GM19099 (cell line): ENCODE results near the gene CDC42EP4.

Experiments
- POLR2A ChIP-seq: IDR thresholded peaks from 3 replicates; pipeline ENCODE4 v1.6.1; 2011; ENCODE audit warnings: low read depth; ENCODE audit not compliant: insufficient read length; ENCODE audit errors: extremely low read depth

The CDC42EP4 gene

GRCh38 chr17:73313526-73314127 lies 1.8 kb upstream of the CDC42EP4 start:
- no peak for TF ChIP-seq POLR2A

- TF ChIP-seq POLR2A: no peak
Measured at GRCh38 chr17:73311428-73311780, 397 bp downstream of the CDC42EP4 start.

- no peak for TF ChIP-seq POLR2A
Measured at GRCh38 chr17:73309727-73310596, 1.8 kb downstream of the CDC42EP4 start.

- no peak for TF ChIP-seq POLR2A
Measured at GRCh38 chr17:73308017-73308823, 3.6 kb downstream of the CDC42EP4 start.

GRCh38 chr17:73307130-73307529 lies 4.7 kb downstream of the CDC42EP4 start:
- no peak for TF ChIP-seq POLR2A

- no peak for TF ChIP-seq POLR2A
Measured at GRCh38 chr17:73305845-73306836, 5.7 kb downstream of the CDC42EP4 start.

GRCh38 chr17:73304971-73305812 lies 6.6 kb downstream of the CDC42EP4 start:
- TF ChIP-seq POLR2A: no peak

GRCh38 chr17:73304438-73304837 lies 7.4 kb downstream of the CDC42EP4 start:
- TF ChIP-seq POLR2A: no peak

- TF ChIP-seq POLR2A: no peak
Measured at GRCh38 chr17:73302189-73302588, 9.6 kb downstream of the CDC42EP4 start.

GRCh38 chr17:73301369-73301768 lies 10.4 kb downstream of the CDC42EP4 start:
- no peak for TF ChIP-seq POLR2A

GRCh38 chr17:73300392-73300791 lies 11.4 kb downstream of the CDC42EP4 start:
- TF ChIP-seq POLR2A: no peak

- no peak for TF ChIP-seq POLR2A
Measured at GRCh38 chr17:73297934-73298861, 13.6 kb downstream of the CDC42EP4 start.

- no peak for TF ChIP-seq POLR2A
Measured at GRCh38 chr17:73293480-73293911, 18.3 kb downstream of the CDC42EP4 start.

GRCh38 chr17:73293031-73293430 lies 18.8 kb downstream of the CDC42EP4 start:
- TF ChIP-seq POLR2A: no peak
